ENCODE results near the gene DSTN.
A peak's percentile ranks its signal among the peaks of the same experiment; 100 is the strongest.

DSTN gene

DNA sequence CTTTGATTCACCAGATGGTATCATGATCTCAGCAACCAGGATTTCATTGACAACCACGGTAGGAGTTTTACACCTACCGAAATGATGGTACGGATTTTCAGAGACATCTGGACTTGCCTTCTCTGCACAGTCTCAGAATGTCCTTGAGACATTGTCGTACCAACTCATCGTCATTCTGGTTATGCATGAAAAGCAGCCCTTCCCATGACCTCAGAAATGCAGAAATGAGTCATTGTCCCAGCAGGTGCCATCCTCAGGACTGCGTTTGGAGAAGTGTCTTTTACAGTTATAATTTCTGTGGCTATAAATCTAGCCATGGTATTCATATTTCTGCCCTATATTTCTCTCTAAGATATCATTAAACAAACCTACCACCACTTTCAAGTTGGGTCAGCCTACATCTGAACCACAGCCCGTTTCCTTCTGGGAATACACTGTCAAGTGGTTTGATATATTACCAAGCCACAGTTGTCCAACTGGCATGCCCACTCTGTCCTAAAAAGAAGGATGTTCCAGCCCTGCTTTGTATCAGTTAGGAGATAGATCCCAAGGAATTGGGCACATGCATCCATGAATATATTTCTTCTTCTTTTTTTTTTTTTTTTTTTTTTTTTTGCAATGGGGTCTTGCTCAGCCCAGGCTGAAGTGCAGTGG, 31.2 kb upstream of the DSTN start:
- no peaks in the 10 kb centered on the region for H3K9me3 Mint-ChIP-seq
- peaks cover 11% of the 10 kb centered on the region for H3K4me1 Mint-ChIP-seq
- H3K27me3 Mint-ChIP-seq, result peaks cover 25% of the 10 kb centered on the region
- no peak overlapping the region for H3K27ac Mint-ChIP-seq
- no peak overlapping the region for H3K4me3 Mint-ChIP-seq
- peak; percentile 73 for ATAC-seq
- DNase-seq, result peak in 1 of 2 donors; percentile 19

DNA sequence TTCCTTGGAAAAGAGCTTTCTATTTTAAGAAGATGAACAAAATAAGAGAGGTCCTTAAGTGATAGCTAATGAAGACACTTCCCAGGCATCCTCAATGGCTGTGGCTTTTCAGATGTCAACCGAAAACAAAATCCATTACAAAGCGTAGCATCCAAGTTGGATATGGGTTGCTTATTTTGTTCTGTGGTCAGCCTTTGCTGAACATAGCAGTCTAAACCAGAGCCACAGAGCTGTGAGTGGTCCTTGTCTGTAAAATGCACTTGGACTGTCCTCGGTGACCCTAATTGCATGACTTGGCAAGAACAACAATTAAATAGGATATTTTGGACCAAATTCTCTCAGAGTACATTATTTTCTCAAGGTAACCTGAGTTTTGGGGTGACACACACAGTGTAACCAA, 28.3 kb upstream of the DSTN start:
- DNase-seq, result no peak
- H3K27me3 Mint-ChIP-seq, result peaks cover 49% of the 10 kb centered on the region
- no peak for ATAC-seq
- no peaks in the 10 kb centered on the region for H3K9me3 Mint-ChIP-seq
- H3K27ac Mint-ChIP-seq, result no peak overlapping the region
- peaks cover 6% of the 10 kb centered on the region for H3K4me1 Mint-ChIP-seq
- no peak overlapping the region for H3K4me3 Mint-ChIP-seq

DNA sequence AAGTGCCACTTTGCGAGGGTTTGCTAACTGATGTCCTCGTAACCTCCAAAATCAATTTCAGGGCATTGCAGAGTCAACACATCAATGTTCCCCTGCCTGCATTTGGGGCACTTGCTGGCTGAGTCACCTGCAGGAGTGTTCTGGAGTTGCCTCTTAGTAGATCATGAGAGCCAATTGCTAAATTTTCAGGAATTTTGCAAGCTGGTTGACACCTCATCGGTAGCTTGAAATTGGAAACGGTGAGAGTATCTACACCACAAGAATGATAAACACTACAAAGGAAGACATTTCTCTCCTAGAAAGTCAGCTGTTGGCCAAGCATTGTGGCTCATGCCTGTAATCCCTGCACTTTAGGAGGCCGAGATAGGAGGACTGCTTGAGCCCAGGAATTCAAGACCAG, 27.9 kb upstream of the DSTN start:
- Mint-ChIP-seq H3K4me3 (no peak overlapping the region), H3K27me3 (peaks cover 49% of the 10 kb centered on the region), H3K27ac (no peak overlapping the region), H3K9me3 (no peaks in the 10 kb centered on the region), H3K4me1 (peaks cover 3% of the 10 kb centered on the region)
- DNase-seq, result no peak
- no peak for ATAC-seq

DNA sequence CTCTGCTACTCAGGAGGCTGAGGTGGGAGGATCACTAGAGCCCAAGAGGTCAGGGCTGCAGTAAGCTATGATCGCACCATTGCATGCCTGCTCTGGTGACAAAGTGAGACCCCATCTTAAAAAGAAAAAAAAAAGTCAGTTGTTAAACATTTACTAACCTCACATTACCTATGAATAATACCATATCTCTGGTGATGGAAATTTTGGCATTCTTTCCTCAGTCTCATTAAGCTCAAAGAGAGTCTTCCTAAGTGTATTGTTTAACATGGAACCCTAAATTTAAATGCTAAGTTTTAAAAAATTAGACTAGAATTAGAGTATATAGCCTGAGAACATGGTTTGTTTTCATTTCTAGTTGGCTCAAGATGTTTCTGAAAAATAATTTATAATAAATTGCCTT, 27.4 kb upstream of the DSTN start:
- no peaks in the 10 kb centered on the region for H3K9me3 Mint-ChIP-seq
- no peak for ATAC-seq
- H3K27me3 Mint-ChIP-seq, result peaks cover 49% of the 10 kb centered on the region
- no peak overlapping the region for H3K4me3 Mint-ChIP-seq
- DNase-seq, result no peak
- no peak overlapping the region for H3K27ac Mint-ChIP-seq
- no peaks in the 10 kb centered on the region for H3K4me1 Mint-ChIP-seq

DNA sequence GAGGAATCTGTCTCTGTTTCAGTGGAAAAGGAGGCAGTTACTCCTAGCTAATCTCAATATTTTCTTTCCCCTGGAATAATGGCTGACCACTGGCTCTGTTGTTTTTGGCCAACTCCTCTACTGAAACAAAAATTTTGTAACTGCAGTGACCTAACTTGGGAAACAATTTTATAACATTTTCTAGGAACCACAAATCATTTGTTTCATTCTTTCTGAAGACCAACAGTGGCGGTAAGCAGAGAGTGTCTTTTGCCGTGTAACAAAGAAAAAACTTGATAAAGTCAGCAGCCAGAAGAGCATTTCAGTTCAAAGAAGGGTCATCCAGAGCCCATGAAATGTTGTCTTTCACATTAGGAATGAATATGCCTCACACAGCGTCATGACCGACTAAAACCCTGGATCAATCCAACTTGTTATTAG, 26.9 kb upstream of the DSTN start:
- DNase-seq, result no peak
- Mint-ChIP-seq H3K4me3 (no peak overlapping the region), H3K27me3 (peaks cover 49% of the 10 kb centered on the region)

DNA sequence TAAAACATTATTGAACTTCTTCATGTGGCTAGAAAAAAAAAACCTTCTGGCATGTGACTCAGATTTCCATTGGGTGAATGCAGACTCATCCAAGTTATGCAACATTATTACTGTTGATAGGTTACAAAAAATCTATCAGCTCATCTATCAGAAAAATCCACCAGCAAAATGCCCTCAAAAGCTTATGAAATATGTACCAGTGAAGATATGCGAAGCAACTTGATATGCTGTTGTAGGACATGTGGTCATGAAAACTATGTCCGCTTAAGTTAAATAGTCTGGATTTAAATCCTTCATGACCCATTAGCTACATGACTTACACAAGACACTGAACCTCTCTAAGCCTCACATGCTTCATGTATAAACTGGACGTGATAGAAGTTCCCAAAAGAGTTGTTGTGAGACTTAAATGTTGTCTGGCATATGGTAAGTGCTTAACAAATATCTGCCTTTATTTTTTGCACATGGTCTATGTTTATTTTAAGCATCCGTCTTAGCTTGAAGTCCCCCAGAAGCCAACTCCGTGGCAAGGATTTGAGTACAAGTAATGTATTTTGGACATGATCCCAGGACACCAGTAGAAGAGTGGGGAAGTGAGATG, 26.2 kb upstream of the DSTN start:
- H3K4me3 Mint-ChIP-seq, result no peak overlapping the region
- DNase-seq (no peak), ATAC-seq (no peak)
- no peaks in the 10 kb centered on the region for H3K9me3 Mint-ChIP-seq
- no peaks in the 10 kb centered on the region for H3K4me1 Mint-ChIP-seq
- H3K27me3 Mint-ChIP-seq, result peaks cover 46% of the 10 kb centered on the region
- H3K27ac Mint-ChIP-seq, result no peak overlapping the region

More for the DNA sequence above, 26.9 kb upstream of the DSTN start:
- H3K4me1 Mint-ChIP-seq, result no peaks in the 10 kb centered on the region
- no peaks in the 10 kb centered on the region for H3K9me3 Mint-ChIP-seq
- H3K27ac Mint-ChIP-seq, result no peak overlapping the region
- ATAC-seq, result no peak

DNA sequence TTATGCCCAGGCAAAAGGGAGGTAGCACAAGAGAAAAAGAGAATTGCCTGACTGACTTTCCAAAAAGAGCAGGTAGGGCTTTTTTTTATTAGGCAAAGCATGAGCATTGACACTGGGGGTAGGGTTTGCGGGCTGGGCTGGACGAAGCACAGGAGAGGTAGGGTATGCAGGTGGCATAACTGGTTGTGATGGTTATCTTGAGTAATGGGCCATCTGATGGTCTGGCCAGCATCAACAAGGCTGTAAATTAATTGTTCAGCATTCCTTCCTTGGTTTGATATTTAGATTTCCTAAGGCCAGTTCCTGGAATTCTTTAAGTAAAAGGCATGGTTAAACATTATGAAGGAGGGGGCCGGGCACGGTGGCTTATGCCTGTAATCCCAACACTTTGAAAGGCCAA, 24.7 kb upstream of the DSTN start:
- DNase-seq (no peak), ATAC-seq (no peak)
- H3K4me3 Mint-ChIP-seq, result no peak overlapping the region
- H3K27me3 Mint-ChIP-seq, result peaks cover 38% of the 10 kb centered on the region
- H3K4me1 Mint-ChIP-seq, result no peaks in the 10 kb centered on the region
- no peaks in the 10 kb centered on the region for H3K9me3 Mint-ChIP-seq
- H3K27ac Mint-ChIP-seq, result no peak overlapping the region

DNA sequence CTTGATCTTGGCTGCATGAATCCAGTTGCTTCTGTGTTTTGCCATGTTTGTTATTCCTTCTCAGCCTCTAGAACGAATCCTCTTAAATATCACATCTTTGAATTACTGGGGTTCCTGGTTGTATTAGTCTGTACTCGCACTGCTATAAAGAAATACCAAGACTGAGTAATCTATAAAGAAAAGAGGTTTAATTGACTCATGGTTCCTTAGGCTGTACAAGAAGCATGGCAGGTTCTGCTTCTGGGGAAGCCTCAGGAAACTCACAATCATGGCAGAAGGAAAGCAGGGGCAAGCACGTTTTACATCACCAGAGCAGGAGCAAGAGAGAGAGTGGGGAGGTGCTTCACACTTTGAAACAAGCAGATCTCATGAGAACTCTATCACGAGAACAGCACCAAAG, 20.7 kb upstream of the DSTN start:
- H3K27me3 Mint-ChIP-seq, result peaks cover 19% of the 10 kb centered on the region
- no peak overlapping the region for H3K27ac Mint-ChIP-seq
- no peaks in the 10 kb centered on the region for H3K9me3 Mint-ChIP-seq
- ATAC-seq, result no peak
- no peak overlapping the region for H3K4me3 Mint-ChIP-seq
- no peak for DNase-seq
- no peaks in the 10 kb centered on the region for H3K4me1 Mint-ChIP-seq

DNA sequence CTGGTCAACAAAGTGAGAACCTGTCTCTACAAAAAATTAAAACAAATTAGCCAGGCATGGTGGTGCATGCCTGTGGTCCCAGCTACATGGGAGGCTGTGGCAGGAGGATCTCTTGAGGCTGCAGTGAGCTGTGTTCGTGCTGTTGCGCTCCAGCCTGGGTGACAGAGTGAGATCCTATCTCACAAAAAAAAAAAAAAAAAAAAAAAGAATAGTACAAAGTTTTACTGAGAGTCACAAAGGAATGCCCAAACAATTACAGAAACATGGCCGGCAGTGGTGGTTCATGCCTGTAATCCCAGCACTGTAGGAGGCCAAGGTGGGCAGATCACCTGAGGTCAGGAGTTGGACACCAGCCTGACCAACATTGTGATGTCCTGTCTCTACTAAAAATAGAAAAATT, 14.8 kb upstream of the DSTN start:
- Mint-ChIP-seq H3K27me3 (no peaks in the 10 kb centered on the region), H3K27ac (no peak overlapping the region), H3K4me3 (no peak overlapping the region), H3K4me1 (peaks cover 19% of the 10 kb centered on the region), H3K9me3 (no peaks in the 10 kb centered on the region)
- no peak for ATAC-seq
- no peak for DNase-seq

DNA sequence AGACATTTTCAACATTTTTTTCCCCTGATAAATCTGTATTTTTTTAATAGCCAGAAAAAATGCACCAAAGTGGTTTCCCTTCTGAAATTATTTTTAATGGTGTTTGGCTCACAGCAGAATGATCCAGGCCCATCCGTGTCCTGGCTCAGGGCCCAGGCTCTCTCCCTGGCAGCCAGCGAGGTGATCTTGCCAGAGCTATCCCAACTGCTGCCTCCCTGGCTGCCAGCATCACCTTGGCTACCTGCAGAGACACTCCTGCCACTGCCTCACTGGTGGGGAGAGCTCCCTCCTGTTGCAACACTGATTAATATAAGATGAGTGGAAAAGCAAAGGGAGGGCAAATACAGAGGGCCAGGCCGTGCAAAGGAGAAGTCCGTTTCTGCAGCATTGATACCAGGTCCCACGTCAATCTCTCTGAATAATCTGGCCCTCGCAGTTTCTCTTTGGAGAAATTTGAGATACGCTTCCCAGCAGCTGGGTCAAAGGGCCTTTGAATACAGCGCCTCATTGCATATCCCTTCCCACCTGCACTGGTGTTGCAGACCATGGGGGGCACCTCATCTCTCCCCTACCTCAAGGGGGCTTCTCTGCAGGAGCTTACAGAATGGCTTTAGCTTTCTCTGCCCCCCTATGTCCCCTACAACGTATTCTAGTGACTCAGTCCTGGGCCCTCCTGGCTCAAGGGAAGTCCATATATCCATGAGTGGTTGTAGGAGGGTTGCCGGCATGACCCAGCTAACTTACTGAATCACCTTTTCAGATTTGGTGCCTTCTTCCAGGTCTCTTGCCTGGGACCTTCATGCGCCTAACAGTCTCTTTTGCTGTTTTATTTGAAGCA, 12.8 kb upstream of the DSTN start:
- H3K27ac Mint-ChIP-seq, result no peak overlapping the region
- DNase-seq (no peak), ATAC-seq (no peak)
- peaks cover 31% of the 10 kb centered on the region for H3K4me1 Mint-ChIP-seq
- no peaks in the 10 kb centered on the region for H3K27me3 Mint-ChIP-seq
- H3K4me3 Mint-ChIP-seq, result no peak overlapping the region
- no peaks in the 10 kb centered on the region for H3K9me3 Mint-ChIP-seq

DNA sequence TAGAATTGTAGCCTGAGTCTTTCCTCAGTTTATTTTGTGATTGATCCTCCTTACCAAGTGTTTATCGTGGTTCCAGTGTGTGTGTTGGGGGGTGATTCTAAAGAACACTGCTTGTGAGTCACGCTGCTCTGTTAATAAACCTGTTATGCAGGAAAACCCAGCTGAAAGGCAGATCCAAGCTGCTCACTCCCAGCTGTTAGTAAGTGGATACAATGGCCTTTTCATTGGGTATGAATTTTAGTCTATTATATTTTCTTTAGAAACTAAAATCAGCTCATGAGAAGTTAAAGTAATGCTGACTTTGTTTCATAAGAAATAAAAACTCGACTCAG, 12.2 kb upstream of the DSTN start:
- H3K27me3 Mint-ChIP-seq, result no peaks in the 10 kb centered on the region
- no peak for ATAC-seq
- H3K4me1 Mint-ChIP-seq, result peaks cover 31% of the 10 kb centered on the region
- no peak overlapping the region for H3K27ac Mint-ChIP-seq
- H3K4me3 Mint-ChIP-seq, result no peak overlapping the region
- no peaks in the 10 kb centered on the region for H3K9me3 Mint-ChIP-seq
- DNase-seq, result no peak

DNA sequence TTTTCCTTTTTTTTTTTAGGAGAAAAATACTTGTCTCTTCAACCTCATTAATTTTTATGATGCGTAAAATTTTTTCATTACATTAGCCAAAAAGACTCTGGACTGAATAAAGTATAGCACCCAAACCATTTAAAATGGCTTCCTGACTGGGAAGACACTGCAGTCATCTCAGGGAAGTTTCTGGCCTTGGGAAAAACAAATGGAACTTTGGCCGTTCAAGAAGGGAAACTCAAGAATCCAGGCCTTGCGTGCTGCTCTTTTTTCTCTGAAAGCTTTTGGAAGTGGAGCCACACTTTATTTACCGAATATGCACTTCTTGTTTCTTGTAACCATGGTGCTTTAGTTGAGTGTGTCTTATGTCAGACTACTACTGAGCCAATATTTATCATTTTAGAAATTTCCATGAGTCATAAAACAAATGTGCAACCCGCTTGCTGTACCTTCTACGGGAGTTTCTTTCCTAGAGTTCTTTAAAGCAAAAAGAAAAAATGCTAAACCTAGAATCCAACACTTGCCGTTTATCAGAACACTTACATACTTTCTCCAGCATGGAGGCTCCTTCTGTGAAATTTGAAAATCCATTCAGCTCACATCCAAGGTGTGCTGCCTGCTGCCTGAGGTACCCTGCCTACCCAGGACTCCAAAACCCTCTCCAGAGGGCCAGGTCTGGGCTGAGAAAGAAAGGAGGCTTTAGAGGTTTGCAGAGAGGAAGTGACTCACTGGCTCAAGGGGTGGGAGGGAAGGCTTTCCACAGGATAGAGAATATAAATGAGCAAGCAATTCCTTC, 11.5 kb upstream of the DSTN start:
- H3K9me3 Mint-ChIP-seq, result no peaks in the 10 kb centered on the region
- ATAC-seq, result peak; percentile 70

DNA sequence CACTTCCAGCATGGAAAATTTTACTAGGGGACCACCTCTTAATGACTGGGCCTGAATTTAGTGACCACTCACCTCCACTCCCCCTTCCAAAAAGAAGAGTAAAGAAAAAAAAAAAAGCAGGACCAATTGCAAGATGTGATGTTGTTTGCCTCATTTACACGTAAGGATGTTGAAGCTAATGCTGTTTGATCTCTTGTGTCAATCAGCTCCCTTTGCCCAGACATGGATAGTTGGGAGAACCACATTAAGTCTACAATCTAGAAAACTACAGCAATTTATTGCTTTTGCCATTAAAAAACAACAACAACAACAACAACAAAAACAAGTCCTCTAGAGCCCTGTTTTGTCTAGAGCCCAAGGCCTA, 11.0 kb upstream of the DSTN start:
- ATAC-seq (no peak), DNase-seq (no peak)
- peak overlapping the region in 1 of 2 donors; percentile 52 for H3K4me3 Mint-ChIP-seq
- no peaks in the 10 kb centered on the region for H3K27me3 Mint-ChIP-seq
- no peak overlapping the region for H3K27ac Mint-ChIP-seq
- peaks cover 31% of the 10 kb centered on the region for H3K4me1 Mint-ChIP-seq
- no peaks in the 10 kb centered on the region for H3K9me3 Mint-ChIP-seq

More for the DNA sequence above, 11.5 kb upstream of the DSTN start:
- H3K4me1 Mint-ChIP-seq, result peaks cover 31% of the 10 kb centered on the region
- H3K4me3 Mint-ChIP-seq, result peak overlapping the region in 1 of 2 donors; percentile 52
- H3K27me3 Mint-ChIP-seq, result no peaks in the 10 kb centered on the region
- no peak for DNase-seq
- H3K27ac Mint-ChIP-seq, result peak overlapping the region in 1 of 2 donors; percentile 9

DNA sequence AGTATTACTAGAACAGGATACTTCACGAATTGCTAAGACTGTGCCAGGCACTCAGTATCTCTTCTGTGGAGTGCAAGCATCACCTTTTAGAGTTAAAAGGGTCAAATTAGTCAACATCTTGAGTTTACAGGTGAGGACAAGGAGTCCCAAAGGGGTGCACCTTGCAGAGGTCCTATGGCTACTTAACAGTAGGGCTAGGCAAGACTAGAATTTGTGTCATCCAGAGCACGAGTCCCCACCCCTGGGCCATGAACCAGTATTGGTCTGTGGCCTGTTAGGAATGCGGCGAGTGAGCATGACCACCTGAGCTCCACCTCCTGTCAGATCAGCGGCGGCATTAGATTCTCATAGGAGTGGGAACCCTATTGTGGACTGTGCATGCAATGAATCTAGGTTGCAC, 10.5 kb upstream of the DSTN start:
- DNase-seq (no peak), ATAC-seq (no peak)
- Mint-ChIP-seq H3K27ac (no peak overlapping the region), H3K4me3 (no peak overlapping the region), H3K4me1 (peaks cover 31% of the 10 kb centered on the region), H3K9me3 (no peaks in the 10 kb centered on the region), H3K27me3 (no peaks in the 10 kb centered on the region)

DNA sequence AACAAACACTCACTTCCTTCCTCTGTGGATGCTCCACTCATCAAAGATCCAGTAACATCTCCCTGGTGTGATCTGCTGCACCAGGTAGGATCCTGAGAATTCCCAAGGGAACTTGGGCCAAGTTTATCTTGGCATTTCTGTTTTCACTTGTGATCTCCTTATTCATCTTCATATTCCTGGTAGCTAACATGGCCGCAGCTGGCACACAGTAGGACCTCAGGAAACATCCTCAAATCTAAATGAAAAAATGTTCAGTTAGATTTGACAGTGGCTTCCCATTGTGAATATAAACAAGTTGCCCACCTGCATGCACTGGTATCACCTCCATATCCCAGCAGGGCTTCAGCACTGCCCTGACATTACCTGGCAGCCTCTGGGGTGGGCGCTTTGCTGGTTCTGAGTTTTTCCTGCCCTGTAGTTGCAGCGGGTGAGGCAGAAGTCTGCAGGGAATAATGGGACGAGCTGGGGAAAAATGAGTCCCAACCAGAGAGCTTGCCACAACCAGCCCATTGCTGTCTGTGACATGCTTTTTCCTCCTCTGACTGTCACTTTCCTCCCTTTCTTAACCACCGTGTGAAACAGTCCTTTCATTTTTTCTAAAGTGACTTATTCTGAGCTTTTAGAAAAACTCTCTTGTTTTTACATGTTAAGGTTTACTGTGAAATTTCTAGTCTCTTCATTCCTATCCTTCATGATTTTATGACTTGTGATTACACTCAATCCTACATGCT, 9.4 kb upstream of the DSTN start:
- H3K4me3 Mint-ChIP-seq, result no peak overlapping the region
- no peak for DNase-seq
- H3K9me3 Mint-ChIP-seq, result no peaks in the 10 kb centered on the region
- no peak overlapping the region for H3K27ac Mint-ChIP-seq
- peaks cover 31% of the 10 kb centered on the region for H3K4me1 Mint-ChIP-seq
- ATAC-seq, result peak; percentile 60
- no peaks in the 10 kb centered on the region for H3K27me3 Mint-ChIP-seq

All from stimulated activated naive CD8-positive, alpha-beta T cell treated with anti-CD3 and anti-CD28 coated beads, Interleukin-15, amount 100 ng/mL, for 72 hours (primary cell).